Breast epithelium (tissue), 3 donors: ENCODE measurements around the gene ABCA6.

Experiments
- CTCF ChIP-seq, 3 donors: fragments of 450-650 bp; IDR thresholded peaks; one replicate each; pipeline ENCODE4 v1.5.1; 2016 to 2017; ENCODE audit warnings: antibody characterized with exemption in 3 of 3, mild to moderate bottlenecking in 3 of 3, moderate library complexity in 3 of 3
- POLR2A ChIP-seq: fragments of 450-650 bp; IDR thresholded peaks from one replicate; pipeline ENCODE4 v1.6.1; 2016; ENCODE audit warnings: antibody characterized with exemption, mild to moderate bottlenecking, moderate library complexity
- POLR2AphosphoS5 ChIP-seq, 3 donors: sonication (generic); formaldehyde crosslinking; IDR thresholded peaks; one replicate each; pipeline ENCODE4 v1.6.1; 2017; ENCODE audit warnings: antibody characterized with exemption in 3 of 3

- TF ChIP-seq CTCF (IDR thresholded peaks at IDR 0.05): no peak
- no peak for TF ChIP-seq POLR2AphosphoS5 (IDR thresholded peaks at IDR 0.05)
- no peak for TF ChIP-seq POLR2A
Measured at GRCh38 chr17:69064001-69064400, 77.7 kb downstream of the ABCA6 start.
